ENCODE measurements around the gene E2F4. TPM values are rescaled to one million over a fixed set of nuclear protein-coding genes. Genes with fewer than 3 reads are reported as not detected.

Gene E2F4
- total RNA-seq, 1 experiment from 2014 or later, result 114 TPM

GRCh38 chr16:67188323-67188722 is 3.6 kb upstream of the E2F4 start:
- Histone ChIP-seq H3K9ac (ENCODE audit: low read length) (no peak overlapping the region), H3K9me3 (ENCODE audit: control insufficient read depth in 1 of 2, insufficient read depth in 1 of 2, low read depth in 1 of 2, low read length in 2 of 2) (no peaks in the 10 kb centered on the region), H3K4me2 (ENCODE audit: low read length) (no peak overlapping the region), H3K36me3 (ENCODE audit: control insufficient read depth in 1 of 2, insufficient read depth in 2 of 2, low read length in 2 of 2) (peaks cover 0 to 6% of the 10 kb centered on the region in 2 experiments; a peak in 1 of 4 replicates), H3K9me2 (ENCODE audit: insufficient read depth) (no peaks in the 10 kb centered on the region), H4K20me1 (ENCODE audit: insufficient read depth) (no peaks in the 10 kb centered on the region), H3K4me3 (replicated peaks in 1 of 2; ENCODE audit: low read depth in 1 of 2, low read length in 2 of 2) (no peak overlapping the region), H3K27ac (ENCODE audit: low read depth, low read length) (no peak overlapping the region), H3K27me3 (ENCODE audit: insufficient read depth, low read length) (no peaks in the 10 kb centered on the region), H3K4me1 (ENCODE audit: control insufficient read depth in 1 of 2, insufficient read depth in 2 of 2, low read length in 2 of 2) (peaks cover 12 to 36% of the 10 kb centered on the region in 2 experiments; a peak in 3 of 4 replicates), H3K79me2 (ENCODE audit: insufficient read depth, low read length) (peaks cover 17% of the 10 kb centered on the region), H2AFZ (ENCODE audit: low read depth, low read length, poor library complexity, severe bottlenecking) (no peak overlapping the region)
- POLR2A ChIA-PET, result no interaction called here
- no peak for TF ChIP-seq YY1 (IDR thresholded peaks at IDR 0.05; ENCODE audit: extremely low read depth, insufficient replicate concordance, low read depth, low read length)
- CTCF ChIA-PET, result no interaction called here
- intact Hi-C loops (cut with micrococcal nuclease), result no loop called here
- ATAC-seq (no peak), DNase-seq (ENCODE audit: low read depth, low spot score) (no peak)
- BruUV-seq (replicated peaks), result no TSS peak
- RAD21 ChIA-PET (ENCODE audit: low non-redundant PET in 1 of 2, low total read pairs in 2 of 2, uncharacterized antibody in 2 of 2, unreplicated experiment in 2 of 2), result no interaction called here

- Histone ChIP-seq H3K9me3 (ENCODE audit: control insufficient read depth in 1 of 2, insufficient read depth in 1 of 2, low read depth in 1 of 2, low read length in 2 of 2) (no peaks in the 10 kb centered on the region), H3K9ac (ENCODE audit: low read length) (no peak overlapping the region), H3K4me2 (ENCODE audit: low read length) (no peak overlapping the region), H3K36me3 (ENCODE audit: control insufficient read depth in 1 of 2, insufficient read depth in 2 of 2, low read length in 2 of 2) (peaks cover 0 to 8% of the 10 kb centered on the region in 2 experiments; a peak in 2 of 4 replicates), H4K20me1 (ENCODE audit: insufficient read depth) (no peaks in the 10 kb centered on the region), H3K4me1 (ENCODE audit: control insufficient read depth in 1 of 2, insufficient read depth in 2 of 2, low read length in 2 of 2) (peaks cover 16 to 41% of the 10 kb centered on the region in 2 experiments; a peak in 3 of 4 replicates), H3K27ac (ENCODE audit: low read depth, low read length) (no peak overlapping the region), H3K9me2 (ENCODE audit: insufficient read depth) (no peaks in the 10 kb centered on the region), H3K4me3 (replicated peaks in 1 of 2; ENCODE audit: low read depth in 1 of 2, low read length in 2 of 2) (no peak overlapping the region), H2AFZ (ENCODE audit: low read depth, low read length, poor library complexity, severe bottlenecking) (no peak overlapping the region), H3K79me2 (ENCODE audit: insufficient read depth, low read length) (peaks cover 22% of the 10 kb centered on the region), H3K27me3 (ENCODE audit: insufficient read depth, low read length) (no peaks in the 10 kb centered on the region)
- ChIA-PET POLR2A (no interaction called here), CTCF (interaction anchor here (0.9 kb wide), 1 partner anchor 10 kb away, joined by 5 read pairs; no protein-coding TSS in a partner anchor), RAD21 (ENCODE audit: low non-redundant PET in 1 of 2, low total read pairs in 2 of 2, uncharacterized antibody in 2 of 2, unreplicated experiment in 2 of 2) (no interaction called here)
- DNase-seq (ENCODE audit: low read depth, low spot score) (no peak), ATAC-seq (no peak)
- BruUV-seq (replicated peaks), result no TSS peak
- intact Hi-C loops (cut with micrococcal nuclease), result no loop called here
- TF ChIP-seq MAX (IDR thresholded peaks at IDR 0.05) (no peak), EGR1 (IDR thresholded peaks at IDR 0.05; ENCODE audit: low read depth) (no peak), POLR2A (IDR thresholded peaks at IDR 0.05; ENCODE audit: borderline replicate concordance, extremely low read depth, insufficient read depth, insufficient read length) (no peak), ZNF274 (IDR thresholded peaks at IDR 0.05; ENCODE audit: low read depth, low read length) (no peak), YY1 (IDR thresholded peaks at IDR 0.05; ENCODE audit: extremely low read depth, insufficient replicate concordance, low read depth, low read length) (no peak), CBX3 (IDR thresholded peaks at IDR 0.05; ENCODE audit: low read depth) (no peak), REST (IDR thresholded peaks at IDR 0.05; ENCODE audit: low read depth) (no peak)
Observed at GRCh38 chr16:67188798-67189197, 3.2 kb upstream of the E2F4 start.

Data from HCT116 (cell line).